Metanephros (tissue), 1 donor: ENCODE measurements around the gene SOX8. TPM values are rescaled to one million over a fixed set of nuclear protein-coding genes. Genes with fewer than 3 reads are reported as not detected.

Source experiments
- total RNA-seq: library from RNA; depleted of rRNA; stranded (reverse); fragments of >200 nt; gene quantifications from one replicate; pipeline ENCODE4 v1.2.3, GENCODE V29; 2014

Gene SOX8
- total RNA-seq: 8.5 TPM

DNA sequence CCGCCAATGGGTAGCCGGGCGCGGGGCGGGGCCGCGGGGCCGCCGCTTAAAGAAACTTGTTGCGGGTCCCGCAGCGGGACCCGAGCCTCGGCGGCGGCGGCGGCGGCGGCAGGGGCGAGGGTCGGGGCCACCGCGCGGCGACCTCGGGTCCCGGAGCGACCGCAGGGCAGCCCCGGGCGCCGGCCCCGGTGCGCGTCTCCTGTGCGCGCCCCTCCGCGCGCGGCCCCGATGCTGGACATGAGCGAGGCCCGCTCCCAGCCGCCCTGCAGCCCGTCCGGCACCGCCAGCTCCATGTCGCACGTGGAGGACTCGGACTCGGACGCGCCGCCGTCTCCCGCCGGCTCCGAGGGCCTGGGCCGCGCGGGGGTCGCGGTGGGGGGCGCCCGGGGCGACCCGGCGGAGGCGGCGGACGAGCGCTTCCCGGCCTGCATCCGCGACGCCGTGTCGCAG is at the start of gene SOX8:
Gene SOX8 (plus strand): TSS at position 76 of the 450 bp plus-strand sequence. CDS start 153 bp downstream, at position 229.

DNA sequence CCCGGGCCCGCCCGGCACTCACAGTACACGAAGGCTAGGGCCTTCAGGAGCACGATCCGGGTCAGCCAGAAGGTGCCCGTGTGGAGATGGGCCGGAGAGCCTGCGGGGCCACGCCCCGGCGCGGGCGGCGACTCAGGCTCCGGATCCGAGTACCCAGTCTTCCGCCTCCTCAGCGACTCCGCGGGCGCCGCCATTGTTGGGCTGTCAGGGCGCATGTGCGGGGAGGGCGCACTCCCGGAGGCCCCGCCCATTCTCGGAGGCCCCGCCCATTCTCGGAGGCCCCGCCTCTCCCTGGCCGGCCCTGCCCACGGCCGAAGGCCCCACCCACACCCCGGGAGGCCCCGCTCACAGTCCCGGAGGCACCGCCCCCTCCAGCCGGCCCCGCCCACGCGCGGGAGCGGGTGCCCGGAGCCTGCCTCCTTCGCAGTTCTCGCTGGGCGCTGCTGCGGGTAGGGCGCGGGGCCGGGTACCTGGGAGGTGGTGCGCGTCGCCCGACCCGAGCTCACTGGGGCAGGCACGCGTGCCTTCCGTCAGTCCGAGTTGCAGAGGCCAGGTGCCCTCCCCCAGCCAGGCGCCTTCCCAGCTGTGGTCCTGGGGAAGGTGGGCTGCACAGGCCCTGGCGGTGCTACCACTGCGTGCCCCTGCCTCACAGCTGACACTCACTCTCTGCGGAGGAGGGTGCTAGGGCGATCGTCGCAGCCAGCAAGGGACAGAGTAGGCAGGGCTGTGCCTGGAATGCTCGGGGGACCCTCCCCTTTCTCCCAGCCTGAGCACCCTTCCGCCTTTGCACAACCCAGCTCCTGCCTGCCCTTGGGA is 10.6 kb upstream of the SOX8 start, which contains the start of gene LMF1:
Gene LMF1 (minus strand): TSS at position 219 of the 816 bp plus-strand sequence. CDS start 4 bp downstream, at position 215.

Other genes starting within 250 kb of the SOX8 start
- 47.6 TPM for gene CIAO3, start 240.8 kb upstream of the SOX8 start, total RNA-seq
- 11.8 TPM for gene MSLN, start 221.0 kb upstream of the SOX8 start, total RNA-seq
- 17.9 TPM for gene RPUSD1, start 193.4 kb upstream of the SOX8 start, total RNA-seq
- gene CHTF18, start 193.2 kb upstream of the SOX8 start, total RNA-seq: 25.5 TPM
- gene GNG13, start 181.0 kb upstream of the SOX8 start, total RNA-seq: not detected
- 40.4 TPM for gene LMF1, start 10.8 kb upstream of the SOX8 start, total RNA-seq
- gene SSTR5, start 91.0 kb downstream of the SOX8 start, total RNA-seq: 0.82 TPM
- not detected for gene C1QTNF8, start 114.5 kb downstream of the SOX8 start, total RNA-seq
- gene CACNA1H, start 171.3 kb downstream of the SOX8 start, total RNA-seq: 32.3 TPM
- not detected for gene TPSG1, start 243.5 kb downstream of the SOX8 start, total RNA-seq
- gene TPSB2, start 248.4 kb downstream of the SOX8 start, total RNA-seq: 0.47 TPM